ENCODE results near the gene GPR146. TPM values are rescaled to one million over a fixed set of nuclear protein-coding genes. Genes with fewer than 3 reads are reported as not detected.

GPR146 gene
- total RNA-seq, 4 donors from 2014 or later, result 13.6 to 27.9 (median 16.3) TPM

- no CpG with 5 or more reads among the region's 42 CpGs for WGBS, 2 donors (ENCODE audit: low coverage in 1 of 2)
- no peaks in the 10 kb centered on the region for H3K27me3 ChIP-seq
- peaks cover 0 to 67% of the 10 kb centered on the region in 2 donors for H3K36me3 ChIP-seq
- H3K4me1 ChIP-seq, result peaks cover 0 to 23% (median 0%) of the 10 kb centered on the region in 3 donors
- no peak for TF ChIP-seq CTCF (IDR thresholded peaks at IDR 0.05)
- ATAC-seq, result no peak
- no peak overlapping the region for H3K4me3 ChIP-seq
- no peak overlapping the region for H3K27ac ChIP-seq
- no peaks in the 10 kb centered on the region for H3K9me3 ChIP-seq
These were observed 24.3 kb upstream of the GPR146 start for GRCh38 chr7:1019789-1020610.

GRCh38 chr7:1020849-1021251, 23.5 kb upstream of the GPR146 start:
- no peaks in the 10 kb centered on the region for H3K9me3 ChIP-seq
- H3K4me3 ChIP-seq, result no peak overlapping the region
- no CpG with 5 or more reads among the region's 7 CpGs for WGBS, 2 donors (ENCODE audit: low coverage in 1 of 2)
- H3K27ac ChIP-seq, result no peak overlapping the region
- peaks cover 0 to 75% of the 10 kb centered on the region in 2 donors for H3K36me3 ChIP-seq
- peaks cover 0 to 23% (median 0%) of the 10 kb centered on the region in 3 donors for H3K4me1 ChIP-seq
- no peak for ATAC-seq
- no peaks in the 10 kb centered on the region for H3K27me3 ChIP-seq
- TF ChIP-seq POLR2AphosphoS5 (IDR thresholded peaks at IDR 0.05) (no peak), EP300 (IDR thresholded peaks at IDR 0.05) (no peak), CTCF (IDR thresholded peaks at IDR 0.05) (peak in 2 of 4 experiments; percentile 22 to 35)

GRCh38 chr7:1021366-1021765, 23.0 kb upstream of the GPR146 start:
- Histone ChIP-seq H3K36me3 (peaks cover 0 to 80% of the 10 kb centered on the region in 2 donors), H3K27ac (no peak overlapping the region), H3K9me3 (no peaks in the 10 kb centered on the region), H3K4me3 (no peak overlapping the region), H3K27me3 (no peaks in the 10 kb centered on the region), H3K4me1 (peaks cover 0 to 28% (median 0%) of the 10 kb centered on the region in 3 donors)
- ATAC-seq, result no peak
- no CpG with 5 or more reads among the region's 7 CpGs for WGBS, 2 donors (ENCODE audit: low coverage in 1 of 2)
- TF ChIP-seq EP300 (IDR thresholded peaks at IDR 0.05), result no peak
- no peak for TF ChIP-seq POLR2A (IDR thresholded peaks at IDR 0.05)
- no peak for TF ChIP-seq CTCF (IDR thresholded peaks at IDR 0.05)
- no peak for TF ChIP-seq POLR2AphosphoS5 (IDR thresholded peaks at IDR 0.05)

- H3K27me3 ChIP-seq, result no peaks in the 10 kb centered on the region
- 93 to 100% methylated on average over 2 to 3 of the region's 25 CpGs for WGBS, 2 donors (ENCODE audit: low coverage in 1 of 2)
- peaks cover 0 to 34% (median 3%) of the 10 kb centered on the region in 3 donors for H3K4me1 ChIP-seq
- no peaks in the 10 kb centered on the region for H3K9me3 ChIP-seq
- no peak overlapping the region for H3K4me3 ChIP-seq
- no peak overlapping the region for H3K27ac ChIP-seq
- peaks cover 0 to 83% of the 10 kb centered on the region in 2 donors for H3K36me3 ChIP-seq
- TF ChIP-seq POLR2A (IDR thresholded peaks at IDR 0.05) (no peak), POLR2AphosphoS5 (IDR thresholded peaks at IDR 0.05) (no peak), EP300 (IDR thresholded peaks at IDR 0.05) (no peak), CTCF (IDR thresholded peaks at IDR 0.05) (no peak)
- no peak for ATAC-seq
These were observed 22.4 kb upstream of the GPR146 start for GRCh38 chr7:1021931-1022330.

GRCh38 chr7:1022356-1022755, 22.0 kb upstream of the GPR146 start:
- TF ChIP-seq EP300 (IDR thresholded peaks at IDR 0.05) (no peak), POLR2AphosphoS5 (IDR thresholded peaks at IDR 0.05) (no peak), CTCF (IDR thresholded peaks at IDR 0.05) (no peak), POLR2A (IDR thresholded peaks at IDR 0.05) (no peak)
- Histone ChIP-seq H3K4me3 (no peak overlapping the region), H3K27me3 (no peaks in the 10 kb centered on the region), H3K27ac (no peak overlapping the region), H3K4me1 (peaks cover 0 to 38% (median 3%) of the 10 kb centered on the region in 3 donors), H3K9me3 (no peaks in the 10 kb centered on the region), H3K36me3 (peaks cover 0 to 78% of the 10 kb centered on the region in 2 donors)
- 91% methylated on average over 17 of the region's 17 CpGs; no CpG with 5 or more reads in 1 of the 2 donors for WGBS, 2 donors (ENCODE audit: low coverage in 1 of 2)
- no peak for ATAC-seq
